Effector memory CD4-positive, alpha-beta T cell (primary cell): ENCODE data around the gene MARCO.

Experiments used
- DNase-seq, 3 donors: peaks; one replicate each; pipeline ENCODE4 v3.0.0-alpha.2; 2020
- H3K27ac ChIP-seq: 2 replicates; pipeline ENCODE4 v1.7.0; 2013; ENCODE audit warnings: mild to moderate bottlenecking, low read length, moderate library complexity; ENCODE audit not compliant: insufficient read depth, poor library complexity, severe bottlenecking
- H3K27me3 ChIP-seq: replicated peaks from 2 replicates; pipeline ENCODE4 v1.7.0; 2013; ENCODE audit warnings: mild to moderate bottlenecking, low read length; ENCODE audit not compliant: insufficient read depth, control insufficient read depth, poor library complexity, severe bottlenecking
- H3K36me3 ChIP-seq: 2 replicates; pipeline ENCODE4 v1.7.0; 2013; ENCODE audit warnings: mild to moderate bottlenecking, low read length, moderate library complexity; ENCODE audit not compliant: control insufficient read depth, insufficient read depth
- H3K4me1 ChIP-seq: 2 replicates; pipeline ENCODE4 v1.7.0; 2013; ENCODE audit warnings: low read length, mild to moderate bottlenecking; ENCODE audit not compliant: control insufficient read depth, insufficient read depth, poor library complexity, severe bottlenecking
- H3K4me3 ChIP-seq: 2 replicates; pipeline ENCODE4 v1.7.0; 2013; ENCODE audit warnings: low read length, low read depth, mild to moderate bottlenecking; ENCODE audit not compliant: insufficient read depth, poor library complexity, severe bottlenecking
- H3K9me3 ChIP-seq: 2 replicates; pipeline ENCODE4 v1.7.0; 2013; ENCODE audit warnings: mild to moderate bottlenecking, low read length, moderate library complexity; ENCODE audit not compliant: control insufficient read depth

The MARCO gene

DNA sequence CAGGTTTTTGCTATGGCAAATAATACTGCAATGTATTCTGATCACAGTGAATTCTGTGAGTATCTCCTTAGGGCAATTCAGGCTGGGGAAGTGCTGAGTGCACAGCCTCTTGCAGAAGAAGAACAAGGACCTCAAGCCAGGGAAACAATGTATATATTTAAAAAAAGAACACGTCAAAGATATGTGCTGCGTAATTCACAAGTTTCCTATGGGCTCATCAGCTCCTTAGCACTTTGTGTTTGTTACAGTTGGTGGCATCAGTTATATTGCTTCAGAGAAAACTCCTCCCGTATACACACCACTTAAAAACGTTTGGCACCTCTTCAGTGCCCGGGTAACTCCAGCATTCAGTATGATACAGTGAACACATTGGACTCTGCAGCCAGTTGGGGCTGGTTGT lies 16.5 kb upstream of the MARCO start:
- no peaks in the 10 kb centered on the region for H3K36me3 ChIP-seq
- H3K4me3 ChIP-seq, result no peak overlapping the region
- no peak for DNase-seq
- no peaks in the 10 kb centered on the region for H3K9me3 ChIP-seq
- no peaks in the 10 kb centered on the region for H3K4me1 ChIP-seq
- H3K27me3 ChIP-seq, result no peaks in the 10 kb centered on the region
- no peak overlapping the region for H3K27ac ChIP-seq

DNA sequence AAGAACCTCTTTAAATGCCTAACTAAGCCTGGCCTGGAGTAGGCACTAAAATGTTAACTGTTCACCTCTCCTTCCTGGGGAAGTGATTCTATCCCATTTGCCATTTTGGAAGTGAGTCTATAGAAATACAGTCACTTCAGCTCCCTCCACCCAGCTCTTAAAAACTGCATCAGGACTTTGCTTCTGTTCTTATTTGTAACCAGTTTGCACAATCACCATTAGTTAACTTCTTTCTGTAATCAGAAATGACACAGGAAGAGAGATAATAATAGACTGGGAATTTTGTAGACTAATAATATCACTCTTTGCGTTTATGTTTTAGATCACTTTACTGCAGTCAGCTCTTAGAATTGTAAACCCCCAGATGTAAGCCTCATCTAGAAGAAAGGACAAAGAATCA lies 16.0 kb upstream of the MARCO start:
- no peak overlapping the region for H3K4me3 ChIP-seq
- no peaks in the 10 kb centered on the region for H3K9me3 ChIP-seq
- no peaks in the 10 kb centered on the region for H3K27me3 ChIP-seq
- no peak overlapping the region for H3K27ac ChIP-seq
- no peaks in the 10 kb centered on the region for H3K4me1 ChIP-seq
- H3K36me3 ChIP-seq, result no peaks in the 10 kb centered on the region
- DNase-seq, result no peak

DNA sequence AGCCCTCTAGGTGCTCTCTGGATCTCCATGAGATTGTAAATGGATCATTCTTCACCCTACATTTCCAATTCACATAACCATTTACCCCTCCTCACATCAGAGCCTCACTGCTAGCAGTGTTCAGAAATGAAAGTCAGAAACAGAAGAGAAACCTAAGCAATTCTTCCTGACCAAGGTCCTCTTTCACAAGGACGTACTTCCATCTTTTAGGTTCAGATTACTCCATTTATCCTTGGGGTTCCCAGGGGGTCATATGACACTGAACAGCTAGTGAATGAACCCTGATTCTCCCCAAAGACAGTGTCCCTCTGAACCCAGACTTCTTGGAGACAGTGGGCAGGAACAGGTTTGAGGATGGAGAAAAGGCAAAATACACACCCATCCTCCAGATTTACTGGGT lies 12.9 kb upstream of the MARCO start:
- H3K4me3 ChIP-seq, result no peak overlapping the region
- H3K27me3 ChIP-seq, result no peaks in the 10 kb centered on the region
- no peaks in the 10 kb centered on the region for H3K9me3 ChIP-seq
- DNase-seq, result no peak
- H3K27ac ChIP-seq, result no peak overlapping the region
- H3K4me1 ChIP-seq, result no peaks in the 10 kb centered on the region
- H3K36me3 ChIP-seq, result no peaks in the 10 kb centered on the region

DNA sequence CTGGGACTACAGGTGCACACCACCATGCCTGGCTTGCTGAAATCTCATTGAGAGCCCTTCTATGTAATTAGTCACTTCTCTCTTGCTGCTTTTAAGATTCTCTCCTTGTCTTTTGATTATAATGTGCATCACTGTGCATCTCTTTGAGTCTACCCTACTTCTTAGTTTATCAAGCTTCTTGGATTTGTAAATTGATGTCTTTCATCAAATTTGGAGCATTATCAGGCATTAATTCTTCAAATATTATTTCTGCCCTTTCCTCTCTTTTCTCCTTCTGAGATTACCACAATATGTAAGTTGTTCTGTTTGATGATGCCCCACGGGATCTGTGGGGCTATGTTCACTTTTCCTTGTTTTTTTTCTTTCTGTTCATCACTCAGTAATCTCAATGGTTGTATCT lies 9.0 kb upstream of the MARCO start:
- no peaks in the 10 kb centered on the region for H3K4me1 ChIP-seq
- H3K27me3 ChIP-seq, result no peaks in the 10 kb centered on the region
- H3K36me3 ChIP-seq, result no peaks in the 10 kb centered on the region
- H3K4me3 ChIP-seq, result no peak overlapping the region
- no peak for DNase-seq
- no peaks in the 10 kb centered on the region for H3K9me3 ChIP-seq
- H3K27ac ChIP-seq, result no peak overlapping the region

DNA sequence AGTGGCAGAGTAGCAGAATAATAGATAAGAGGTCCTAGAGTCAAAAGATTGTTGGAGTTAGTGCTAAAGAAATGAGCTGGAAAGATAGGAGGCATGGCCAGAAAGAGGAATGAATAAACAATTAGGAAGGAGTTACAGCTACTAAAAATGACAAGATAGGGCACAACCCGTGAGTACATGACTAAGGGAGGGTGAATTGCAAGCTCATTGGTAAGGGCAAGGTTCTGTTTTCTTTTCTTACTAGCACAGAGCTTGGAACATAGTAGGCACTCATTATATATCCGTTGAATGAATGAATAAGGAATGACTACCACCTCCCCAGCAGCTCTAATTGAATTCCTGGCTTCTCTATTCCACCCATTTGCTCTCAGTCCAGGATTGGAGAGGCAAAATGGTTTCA lies 5.7 kb upstream of the MARCO start:
- Histone ChIP-seq H3K4me1 (no peaks in the 10 kb centered on the region), H3K4me3 (no peak overlapping the region)

DNA sequence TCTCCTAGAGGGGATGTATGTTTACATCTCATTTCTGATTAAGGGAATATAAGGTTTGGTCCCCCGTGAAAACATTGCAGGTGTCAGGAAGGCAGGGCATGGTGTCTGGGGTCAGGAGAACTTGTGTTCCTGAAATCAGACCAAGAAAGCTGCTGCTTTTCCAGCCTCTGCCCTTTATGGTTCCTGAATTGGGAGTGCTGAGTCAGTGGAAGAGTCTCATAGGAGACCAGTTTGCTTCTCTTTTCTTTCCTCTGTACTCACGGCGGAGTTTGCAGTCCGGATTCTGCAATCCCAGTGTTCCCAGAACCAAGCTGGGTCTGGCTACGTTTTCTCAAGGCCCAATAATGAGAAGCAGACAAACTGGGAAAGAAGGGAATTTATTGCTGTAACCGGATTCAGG lies 5.1 kb upstream of the MARCO start:
- no peaks in the 10 kb centered on the region for H3K4me1 ChIP-seq
- no peak overlapping the region for H3K27ac ChIP-seq

More for the DNA sequence above, 5.7 kb upstream of the MARCO start:
- H3K36me3 ChIP-seq, result no peaks in the 10 kb centered on the region
- no peaks in the 10 kb centered on the region for H3K27me3 ChIP-seq
- no peak overlapping the region for H3K27ac ChIP-seq
- H3K9me3 ChIP-seq, result no peaks in the 10 kb centered on the region
- no peak for DNase-seq

DNA sequence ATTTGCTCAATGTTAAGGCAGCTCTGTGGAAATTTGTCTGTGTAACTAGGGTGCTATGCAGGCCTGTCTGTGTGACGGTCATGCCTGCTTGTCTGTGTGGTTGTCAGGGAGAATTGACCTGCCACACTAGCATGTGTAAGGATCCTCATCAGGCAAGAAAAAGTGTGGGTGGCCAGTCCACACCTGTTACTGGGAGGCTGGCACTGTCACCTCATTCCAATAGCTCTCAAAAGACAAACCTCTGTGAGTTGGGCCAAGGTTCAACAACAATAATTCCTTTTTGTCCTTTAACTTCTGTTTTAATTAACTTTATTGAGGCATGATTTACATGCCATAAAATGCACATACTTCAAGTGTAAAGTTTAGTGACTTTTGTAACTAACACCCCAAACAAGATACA lies 4.2 kb upstream of the MARCO start:
- Histone ChIP-seq H3K4me1 (no peaks in the 10 kb centered on the region), H3K4me3 (no peak overlapping the region), H3K27me3 (no peaks in the 10 kb centered on the region), H3K36me3 (no peaks in the 10 kb centered on the region), H3K9me3 (no peaks in the 10 kb centered on the region), H3K27ac (no peak overlapping the region)
- DNase-seq, result no peak

More for the DNA sequence above, 5.1 kb upstream of the MARCO start:
- no peaks in the 10 kb centered on the region for H3K36me3 ChIP-seq
- H3K9me3 ChIP-seq, result no peaks in the 10 kb centered on the region
- no peak for DNase-seq
- H3K27me3 ChIP-seq, result no peaks in the 10 kb centered on the region
- H3K4me3 ChIP-seq, result no peak overlapping the region

DNA sequence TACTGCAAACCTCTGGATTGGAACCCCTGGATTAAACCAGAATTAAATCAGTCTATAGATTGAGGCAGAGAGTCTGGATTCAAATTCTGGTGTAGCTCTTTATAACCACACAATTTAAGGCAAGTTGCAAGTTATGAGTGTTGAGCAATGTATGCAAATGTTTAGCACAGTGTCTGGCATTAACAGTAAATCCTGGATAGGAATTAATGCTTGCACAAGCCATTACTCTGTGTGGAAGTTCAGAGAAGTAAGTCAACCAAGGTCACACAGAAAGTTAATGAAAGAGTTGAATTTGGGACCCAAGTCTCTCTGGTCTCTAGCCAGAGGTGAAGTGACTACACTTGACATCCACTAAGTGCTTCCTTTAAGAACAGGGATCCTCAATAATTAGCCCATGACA lies 2.0 kb upstream of the MARCO start:
- no peaks in the 10 kb centered on the region for H3K27me3 ChIP-seq
- H3K9me3 ChIP-seq, result no peaks in the 10 kb centered on the region
- H3K4me3 ChIP-seq, result no peak overlapping the region
- no peak overlapping the region for H3K27ac ChIP-seq
- no peaks in the 10 kb centered on the region for H3K36me3 ChIP-seq
- DNase-seq, result no peak
- no peaks in the 10 kb centered on the region for H3K4me1 ChIP-seq

DNA sequence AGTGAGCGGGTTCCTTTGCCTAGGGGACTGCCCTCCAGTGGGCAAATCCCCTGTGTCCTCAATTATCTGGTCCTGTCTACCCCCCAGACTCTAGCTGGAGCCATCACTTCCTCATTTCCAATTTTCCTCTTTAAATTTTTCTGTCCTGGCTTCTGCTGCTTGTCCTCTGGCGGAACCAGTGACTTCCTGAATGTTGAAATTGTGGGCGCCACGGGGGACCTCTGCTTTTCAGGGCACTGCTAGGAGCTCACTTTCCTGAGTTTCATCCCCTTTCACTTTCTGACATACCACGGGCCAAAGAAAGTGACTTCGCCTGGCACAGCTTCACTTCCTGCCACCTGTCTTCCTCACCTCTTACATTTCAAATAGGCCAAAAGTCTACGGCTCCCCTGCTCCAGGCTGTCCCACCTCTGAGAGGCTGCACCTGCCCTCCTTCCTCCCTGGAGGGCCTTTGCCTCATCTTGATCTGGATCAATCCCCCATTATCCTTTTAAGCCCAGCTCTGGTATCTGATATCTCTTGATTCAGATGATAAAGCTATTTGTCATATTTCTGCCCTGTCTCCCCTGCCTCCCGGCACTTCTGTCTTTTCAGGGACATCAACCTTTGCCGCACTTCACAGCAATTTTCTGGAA lies 1.4 kb upstream of the MARCO start:
- DNase-seq, result no peak
- Histone ChIP-seq H3K27me3 (no peaks in the 10 kb centered on the region), H3K4me3 (no peak overlapping the region), H3K36me3 (no peaks in the 10 kb centered on the region), H3K9me3 (no peaks in the 10 kb centered on the region), H3K4me1 (no peaks in the 10 kb centered on the region), H3K27ac (no peak overlapping the region)

DNA sequence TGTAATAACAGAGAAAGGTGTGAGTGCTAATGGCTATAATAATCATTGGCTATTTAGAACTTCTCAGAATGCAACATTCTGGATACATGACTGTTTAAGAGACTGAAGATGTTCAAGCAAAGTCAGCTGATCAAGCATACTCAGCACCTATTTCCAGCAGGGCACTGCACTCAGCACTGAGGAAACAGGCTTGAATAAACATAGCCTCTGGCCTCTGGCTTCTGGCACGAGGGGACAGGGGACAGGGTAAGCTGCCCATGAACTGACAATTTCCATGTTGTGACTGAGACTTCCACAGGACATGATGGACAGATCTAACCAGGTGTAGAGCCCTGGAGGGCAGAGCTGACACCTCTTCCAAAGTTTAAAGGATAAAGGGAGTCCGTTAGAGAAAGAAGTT lies 1.3 kb downstream of the MARCO start:
- H3K4me1 ChIP-seq, result no peaks in the 10 kb centered on the region
- DNase-seq, result no peak

More for the DNA sequence above, 1.3 kb downstream of the MARCO start:
- Histone ChIP-seq H3K27ac (no peak overlapping the region), H3K27me3 (no peaks in the 10 kb centered on the region), H3K9me3 (no peaks in the 10 kb centered on the region), H3K36me3 (no peaks in the 10 kb centered on the region), H3K4me3 (no peak overlapping the region)
